ENCODE results near the gene COL18A1. TPM values are rescaled to one million over a fixed set of nuclear protein-coding genes. Genes with fewer than 3 reads are reported as not detected.
A peak's percentile ranks its signal among the peaks of the same experiment; 100 is the strongest.

The COL18A1 gene
- polyA plus RNA-seq, 3 donors = 0.80 to 4.1 (median 1.1) TPM

- Histone ChIP-seq H3K9ac (ENCODE audit: insufficient read depth, low read length, poor library complexity, severe bottlenecking) (no peak overlapping the region), H3K36me3 (replicated peaks in 1 of 2; ENCODE audit: control insufficient read depth in 1 of 2, insufficient read depth in 2 of 2, low read length in 2 of 2) (no peaks in the 10 kb centered on the region), H3K4me3 (replicated peaks in 1 of 3; ENCODE audit: low read depth in 2 of 3, low read length in 3 of 3) (no peak overlapping the region), H3K4me2 (replicated peaks; ENCODE audit: extremely low read depth, low read length, poor library complexity, severe bottlenecking) (no peak overlapping the region), H4K20me1 (ENCODE audit: insufficient read depth, low read length) (no peaks in the 10 kb centered on the region), H2AFZ (ENCODE audit: insufficient read depth, low read depth, low read length, poor library complexity, severe bottlenecking) (no peak overlapping the region), H3K4me1 (ENCODE audit: control insufficient read depth in 1 of 2, insufficient read depth in 2 of 2, low read length in 2 of 2) (peaks cover 57 to 58% of the 10 kb centered on the region in 2 donors), H3K27me3 (ENCODE audit: control insufficient read depth in 2 of 2, insufficient read depth in 2 of 2, low read length in 2 of 2) (no peaks in the 10 kb centered on the region), H3K9me3 (replicated peaks in 1 of 2; ENCODE audit: control insufficient read depth in 1 of 2, insufficient read depth in 1 of 2, low read length in 2 of 2) (no peaks in the 10 kb centered on the region), H3K79me2 (ENCODE audit: insufficient read depth, low read length) (no peaks in the 10 kb centered on the region), H3K27ac (ENCODE audit: low read depth in 1 of 2, low read length in 2 of 2) (no peak overlapping the region)
- peak overlapping the region in 1 of 7 donors; percentile 36 for H3K27ac Mint-ChIP-seq
- WGBS (ENCODE audit: insufficient coverage) = over 99% methylated on average over 16 of the region's 16 CpGs
- peaks cover 0 to 3% (median 0%) of the 10 kb centered on the region in 7 donors for H3K9me3 Mint-ChIP-seq
- no peak for TF ChIP-seq CTCF (IDR thresholded peaks at IDR 0.05)
- no peak overlapping the region for H3K4me3 Mint-ChIP-seq
- H3K27me3 Mint-ChIP-seq (ENCODE audit: low read depth in 3 of 3) = peaks cover 2 to 4% (median 4%) of the 10 kb centered on the region in 3 donors
- H3K36me3 Mint-ChIP-seq = no peaks in the 10 kb centered on the region
- peaks cover 47% of the 10 kb centered on the region for H3K4me1 Mint-ChIP-seq
- no peak for DNase-seq
- intact Hi-C loops (cut with micrococcal nuclease) = no loop called here
Observed at GRCh38 chr21:45481566-45481965, 76.6 kb downstream of the COL18A1 start.

- Histone ChIP-seq H3K4me1 (ENCODE audit: control insufficient read depth in 1 of 2, insufficient read depth in 2 of 2, low read length in 2 of 2) (peaks cover 51% of the 10 kb centered on the region in 2 donors), H3K36me3 (replicated peaks in 1 of 2; ENCODE audit: control insufficient read depth in 1 of 2, insufficient read depth in 2 of 2, low read length in 2 of 2) (no peaks in the 10 kb centered on the region), H2AFZ (ENCODE audit: insufficient read depth, low read depth, low read length, poor library complexity, severe bottlenecking) (peak overlapping the region; percentile 74), H3K27me3 (ENCODE audit: control insufficient read depth in 2 of 2, insufficient read depth in 2 of 2, low read length in 2 of 2) (no peaks in the 10 kb centered on the region), H3K79me2 (ENCODE audit: insufficient read depth, low read length) (no peaks in the 10 kb centered on the region), H3K27ac (ENCODE audit: low read depth in 1 of 2, low read length in 2 of 2) (peak overlapping the region; percentile 84 to 87), H3K4me2 (replicated peaks; ENCODE audit: extremely low read depth, low read length, poor library complexity, severe bottlenecking) (peak overlapping the region; percentile 75), H3K4me3 (replicated peaks in 1 of 3; ENCODE audit: low read depth in 2 of 3, low read length in 3 of 3) (peak overlapping the region in 2 of 3 experiments; percentile 43 to 69), H3K9ac (ENCODE audit: insufficient read depth, low read length, poor library complexity, severe bottlenecking) (peak overlapping the region; percentile 68), H4K20me1 (ENCODE audit: insufficient read depth, low read length) (no peaks in the 10 kb centered on the region), H3K9me3 (replicated peaks in 1 of 2; ENCODE audit: control insufficient read depth in 1 of 2, insufficient read depth in 1 of 2, low read length in 2 of 2) (no peaks in the 10 kb centered on the region)
- Mint-ChIP-seq H3K4me3 (peak overlapping the region; percentile 76 to 79), H3K27ac (peak overlapping the region; percentile 80 to 98 (median 88)), H3K27me3 (ENCODE audit: low read depth in 3 of 3) (peaks cover 2 to 4% (median 4%) of the 10 kb centered on the region in 3 donors), H3K9me3 (peaks cover 0 to 3% (median 0%) of the 10 kb centered on the region in 7 donors), H3K36me3 (no peaks in the 10 kb centered on the region), H3K4me1 (peaks cover 40% of the 10 kb centered on the region)
- intact Hi-C loops (cut with micrococcal nuclease) = no loop called here
- TF ChIP-seq CTCF (IDR thresholded peaks at IDR 0.05) = no peak
- 80% methylated on average over 29 of the region's 33 CpGs for WGBS (ENCODE audit: insufficient coverage)
- DNase-seq = peak in 1 of 3 donors; percentile 3
Observed at GRCh38 chr21:45481977-45482898, 77.3 kb downstream of the COL18A1 start.

Measured in CD14-positive monocyte (primary cell).